ENCODE data around the gene CCM2L. TPM values are rescaled to one million over a fixed set of nuclear protein-coding genes. Genes with fewer than 3 reads are reported as not detected.

CCM2L gene
- total and polyA plus RNA-seq, 2 of the 8 experiments (the other 6 are each of a cell fraction or from before 2014, with no cell fraction given): 5.5 to 15.8 TPM

- TF ChIP-seq EZH2 (IDR thresholded peaks at IDR 0.05; ENCODE audit: low read depth, low read length, severe bottlenecking) (no peak), ATF2 (IDR thresholded peaks at IDR 0.05; ENCODE audit: low read length) (0 out of 2 replicates have a peak, but pooled peaks have one; percentile 22), CEBPB (IDR thresholded peaks at IDR 0.05; ENCODE audit: low read depth, low read length) (no peak), SP2 (IDR thresholded peaks at IDR 0.05; ENCODE audit: low read length) (no peak), RBBP5 (IDR thresholded peaks at IDR 0.05; ENCODE audit: borderline replicate concordance, low read depth, low read length) (peak; percentile 90; the same call in 1 of the 2 replicates), POU5F1 (IDR thresholded peaks at IDR 0.05; ENCODE audit: low read depth, low read length) (no peak), SRF (IDR thresholded peaks at IDR 0.05; ENCODE audit: low read depth, low read length) (no peak), ASH2L (IDR thresholded peaks at IDR 0.05; ENCODE audit: low read length) (peak; percentile 68), PHF8 (conservative IDR thresholded peaks at IDR 0.05; ENCODE audit: low read depth, low read length) (peak; percentile 61), ZNF274 (IDR thresholded peaks at IDR 0.05; ENCODE audit: borderline replicate concordance, extremely low read depth, low read length) (no peak), POLR2AphosphoS5 (IDR thresholded peaks at IDR 0.05; ENCODE audit: low read depth, low read length) (peak; percentile 43; the same call in 1 of the 2 replicates), SP4 (IDR thresholded peaks at IDR 0.05; ENCODE audit: low read length) (peak; percentile 86; the same call in 1 of the 2 replicates), TBP (IDR thresholded peaks at IDR 0.05; ENCODE audit: low read depth, low read length) (peak; percentile 86), TAF7 (optimal IDR thresholded peaks at IDR 0.05; ENCODE audit: borderline replicate concordance, low read depth, low read length) (peak; percentile 22), JUN (IDR thresholded peaks at IDR 0.05; ENCODE audit: low read depth, low read length) (no peak), SIRT6 (IDR thresholded peaks at IDR 0.05; ENCODE audit: low read length) (no peak), TAF1 (IDR thresholded peaks at IDR 0.05; ENCODE audit: low read depth, low read length) (peak; percentile 59), SIN3A (conservative IDR thresholded peaks at IDR 0.05 in 1 of 2, IDR thresholded peaks at IDR 0.05 in 1 of 2; ENCODE audit: low read depth in 1 of 2, low read length in 2 of 2) (peak in 1 of 2 experiments; percentile 59; a peak in 2 of 4 replicates), CTCF (IDR thresholded peaks at IDR 0.05; ENCODE audit: control extremely low read depth in 1 of 3, insufficient read depth in 1 of 3, low read depth in 1 of 3, low read length in 3 of 3) (peak; percentile 2 to 39 (median 23)), CHD2 (IDR thresholded peaks at IDR 0.05; ENCODE audit: low read length) (no peak)
Measured at GRCh38 chr20:32018269-32019155, 8.3 kb downstream of the CCM2L start (continued).
